H1 (cell line): ENCODE measurements around the gene ALOX12. TPM values are rescaled to one million over a fixed set of nuclear protein-coding genes. Genes with fewer than 3 reads are reported as not detected.
A peak's percentile ranks its signal among the peaks of the same experiment; 100 is the strongest.

Source experiments
- BACH1 ChIP-seq: IDR thresholded peaks from 2 replicates; pipeline ENCODE4 v1.6.1; 2012; ENCODE audit warnings: low read length, improper control_type of control experiment
- TAF1 ChIP-seq: IDR thresholded peaks from 2 replicates; pipeline ENCODE4 v1.6.1; 2011; ENCODE audit warnings: mild to moderate bottlenecking, low read depth, low read length
- TBP ChIP-seq: IDR thresholded peaks from 2 replicates; pipeline ENCODE4 v1.6.1; 2011; ENCODE audit warnings: low read depth, low read length, improper control_type of control experiment
- polyA plus RNA-seq, 7 experiments: library from polyadenylated mRNA; depleted of rRNA in 3 of 7; stranded (reverse) in 5 of 7; unstranded in 2 of 7; fragments of >200 nt in 5 of 7; fragments of 200-250 nt in 2 of 7; gene quantifications; 1 replicate in 5 of 7; 2 replicates in 1 of 7; 4 replicates in 1 of 7; pipeline versions ENCODE4 v1.2.1 to v1.2.3, GENCODE V29; 2011 to 2013; ENCODE audit warnings: missing spikeins in 2 of 7, mixed read lengths in 2 of 7
- total RNA-seq: library from RNA; stranded (reverse); fragmentation: NEBNext Ultra II Directional; extraction: Animal tissue kit (Norgen Biotek cat#: 25700); gene quantifications from 2 replicates; pipeline ENCODE4 v1.2.1, GENCODE V29; 2021
- TF ChIP-seq, protein P1 (sequence below), 3 experiments: IDR thresholded peaks; 1 replicate in 2 of 3; 2 replicates in 1 of 3; pipeline versions ENCODE4 v1.5.1 to v1.6.1; 2011; ENCODE audit warnings: low read length in 3 of 3, mild to moderate bottlenecking in 3 of 3, inconsistent platforms in 2 of 3, low read depth in 1 of 3, moderate library complexity in 1 of 3; ENCODE audit not compliant: insufficient read depth in 1 of 3; ENCODE audit errors: control extremely low read depth in 1 of 3

ALOX12 gene
- total and polyA plus RNA-seq, 2 of the 8 experiments (the other 6 are each of a cell fraction or from before 2014, with no cell fraction given) = 1.4 to 2.0 TPM

DNA sequence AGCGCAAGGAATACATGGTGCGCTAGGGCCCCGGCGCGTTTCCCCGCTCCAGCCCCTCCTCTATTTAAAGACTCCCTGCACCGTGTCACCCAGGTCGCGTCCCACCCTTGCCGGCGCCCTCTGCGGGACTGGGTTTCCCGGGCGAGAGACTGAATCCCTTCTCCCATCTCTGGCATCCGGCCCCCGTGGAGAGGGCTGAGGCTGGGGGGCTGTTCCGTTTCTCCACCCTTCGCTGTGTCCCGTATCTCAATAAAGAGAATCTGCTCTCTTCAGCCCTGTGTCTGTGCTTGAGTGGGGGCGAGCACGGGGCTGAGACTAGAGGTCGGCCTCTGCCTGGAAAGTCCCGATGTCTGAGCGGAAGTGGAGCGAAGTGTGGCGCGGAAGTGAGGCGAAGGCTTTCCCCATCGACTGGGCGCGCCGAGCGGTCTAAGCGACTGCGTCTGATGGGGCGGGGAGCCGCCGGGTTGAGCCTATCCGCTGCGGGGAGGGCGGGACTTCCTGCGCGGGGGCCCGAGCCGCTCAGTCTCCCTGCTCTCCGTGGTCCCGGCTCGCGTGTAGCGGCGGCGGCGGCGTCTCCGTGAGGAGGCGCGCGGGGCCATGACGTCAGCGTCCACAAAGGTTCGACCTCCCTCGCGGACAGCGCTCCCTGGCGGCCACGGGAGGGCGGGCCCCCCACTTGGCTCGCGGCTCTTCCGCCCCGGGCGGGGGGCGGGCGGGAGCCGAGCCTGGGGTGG is 18.6 kb downstream of the ALOX12 start (continued):
- TF ChIP-seq, protein P1, sequence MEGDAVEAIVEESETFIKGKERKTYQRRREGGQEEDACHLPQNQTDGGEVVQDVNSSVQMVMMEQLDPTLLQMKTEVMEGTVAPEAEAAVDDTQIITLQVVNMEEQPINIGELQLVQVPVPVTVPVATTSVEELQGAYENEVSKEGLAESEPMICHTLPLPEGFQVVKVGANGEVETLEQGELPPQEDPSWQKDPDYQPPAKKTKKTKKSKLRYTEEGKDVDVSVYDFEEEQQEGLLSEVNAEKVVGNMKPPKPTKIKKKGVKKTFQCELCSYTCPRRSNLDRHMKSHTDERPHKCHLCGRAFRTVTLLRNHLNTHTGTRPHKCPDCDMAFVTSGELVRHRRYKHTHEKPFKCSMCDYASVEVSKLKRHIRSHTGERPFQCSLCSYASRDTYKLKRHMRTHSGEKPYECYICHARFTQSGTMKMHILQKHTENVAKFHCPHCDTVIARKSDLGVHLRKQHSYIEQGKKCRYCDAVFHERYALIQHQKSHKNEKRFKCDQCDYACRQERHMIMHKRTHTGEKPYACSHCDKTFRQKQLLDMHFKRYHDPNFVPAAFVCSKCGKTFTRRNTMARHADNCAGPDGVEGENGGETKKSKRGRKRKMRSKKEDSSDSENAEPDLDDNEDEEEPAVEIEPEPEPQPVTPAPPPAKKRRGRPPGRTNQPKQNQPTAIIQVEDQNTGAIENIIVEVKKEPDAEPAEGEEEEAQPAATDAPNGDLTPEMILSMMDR (IDR thresholded peaks at IDR 0.05; ENCODE audit: control extremely low read depth in 1 of 3, insufficient read depth in 1 of 3, low read depth in 1 of 3, low read length in 3 of 3) = peak; percentile 44 to 66 (median 47); a peak in 3 of 4 replicates
- TF ChIP-seq TAF1 (peak; percentile 76), BACH1 (peak; percentile 93), TBP (peak; percentile 43; the same call in 1 of the 2 replicates)
